HT1080 (cell line): Measurements from ENCODE around the gene ZIC4. TPM values are rescaled to one million over a fixed set of nuclear protein-coding genes. Genes with fewer than 3 reads are reported as not detected.

Source experiments
- DNase-seq: peaks from one replicate; pipeline ENCODE4 v3.0.0-alpha.2; 2015; ENCODE audit warnings: low read depth
- total RNA-seq: library from RNA; depleted of rRNA; stranded (reverse); fragments of >200 nt; shearing (Covaris generic); gene quantifications from 2 replicates; pipeline ENCODE4 v1.2.3, GENCODE V29; 2014

The ZIC4 gene
- total RNA-seq, 1 experiment from 2014 or later: not detected

GRCh38 chr3:147407498-147408187 lies 1.3 kb upstream of the ZIC4 start:
- DNase-seq: no peak

- DNase-seq: no peak
Measured at GRCh38 chr3:147407114-147407497, 763 bp upstream of the ZIC4 start.

- DNase-seq: no peak
Measured at GRCh38 chr3:147405231-147406027, 914 bp downstream of the ZIC4 start.

GRCh38 chr3:147404800-147405230 lies 1.5 kb downstream of the ZIC4 start:
- DNase-seq: no peak

- DNase-seq: no peak
Measured at GRCh38 chr3:147404000-147404799, 2.1 kb downstream of the ZIC4 start.

GRCh38 chr3:147403511-147403910 lies 2.8 kb downstream of the ZIC4 start:
- DNase-seq: no peak

GRCh38 chr3:147402159-147402558 lies 4.2 kb downstream of the ZIC4 start:
- DNase-seq: no peak

GRCh38 chr3:147401421-147401820 lies 4.9 kb downstream of the ZIC4 start:
- DNase-seq: no peak

- DNase-seq: no peak
Measured at GRCh38 chr3:147400999-147401398, 5.3 kb downstream of the ZIC4 start.

- DNase-seq: no peak
Measured at GRCh38 chr3:147400111-147400510, 6.2 kb downstream of the ZIC4 start.

GRCh38 chr3:147398813-147399534 lies 7.4 kb downstream of the ZIC4 start:
- no peak for DNase-seq

- DNase-seq: no peak
Measured at GRCh38 chr3:147397875-147398812, 8.2 kb downstream of the ZIC4 start.

GRCh38 chr3:147397155-147397874 lies 9.0 kb downstream of the ZIC4 start:
- DNase-seq: no peak

- no peak for DNase-seq
Measured at GRCh38 chr3:147396712-147397046, 9.7 kb downstream of the ZIC4 start.

- DNase-seq: no peak
Measured at GRCh38 chr3:147395899-147396711, 10.2 kb downstream of the ZIC4 start.

GRCh38 chr3:147394884-147395225 lies 11.5 kb downstream of the ZIC4 start:
- DNase-seq: no peak

- DNase-seq: no peak
Measured at GRCh38 chr3:147393943-147394883, 12.1 kb downstream of the ZIC4 start.
